Retinal pigment epithelial cell (primary cell): ENCODE results near the gene ATP11B.

ENCODE experiments used
- DNase-seq: peaks from one replicate; pipeline ENCODE4 v3.0.0-alpha.2; 2010; ENCODE audit warnings: low read depth
- H3K4me3 ChIP-seq: 2 replicates; pipeline ENCODE4 v1.5.1; 2011; ENCODE audit warnings: mild to moderate bottlenecking, low read length, control low read depth, moderate library complexity
- CTCF ChIP-seq: conservative IDR thresholded peaks from 2 replicates; pipeline ENCODE4 v1.5.1; 2011; ENCODE audit warnings: low read depth, low read length, control low read depth, inconsistent platforms

Gene ATP11B

GRCh38 chr3:182910936-182911781, 117.9 kb downstream of the ATP11B start:
- no peak for TF ChIP-seq CTCF
- H3K4me3 ChIP-seq, result no peak overlapping the region
- no peak for DNase-seq

GRCh38 chr3:182911782-182912111, 118.4 kb downstream of the ATP11B start:
- no peak overlapping the region for H3K4me3 ChIP-seq
- no peak for TF ChIP-seq CTCF
- DNase-seq, result no peak

GRCh38 chr3:182912474-182912873, 119.2 kb downstream of the ATP11B start:
- no peak for TF ChIP-seq CTCF
- H3K4me3 ChIP-seq, result no peak overlapping the region
- no peak for DNase-seq

GRCh38 chr3:182913889-182914288, 120.6 kb downstream of the ATP11B start:
- no peak overlapping the region for H3K4me3 ChIP-seq
- no peak for TF ChIP-seq CTCF
- no peak for DNase-seq

GRCh38 chr3:182914341-182914740, 121.0 kb downstream of the ATP11B start:
- no peak overlapping the region for H3K4me3 ChIP-seq

GRCh38 chr3:182917134-182917533, 123.8 kb downstream of the ATP11B start:
- H3K4me3 ChIP-seq, result no peak overlapping the region
- no peak for TF ChIP-seq CTCF
- DNase-seq, result no peak

More at GRCh38 chr3:182914341-182914740, 121.0 kb downstream of the ATP11B start:
- no peak for TF ChIP-seq CTCF
- no peak for DNase-seq

GRCh38 chr3:182919866-182920357, 126.6 kb downstream of the ATP11B start:
- TF ChIP-seq CTCF, result no peak
- DNase-seq, result no peak
- H3K4me3 ChIP-seq, result no peak overlapping the region
